GM19023 (cell line): ENCODE results near the gene SMIM22.
"Not testable (repeated sequence)": the region's sequence is repeated elsewhere in the genome, so short reads cannot be mapped to it uniquely, and the experiment has no call there.

Experiments
- ATAC-seq: cut with Tn5 transposase; IDR thresholded peaks from one replicate; pipeline ENCODE4 v1.9.1; 2021; ENCODE audit warnings: mild to moderate bottlenecking, moderate library complexity; ENCODE audit not compliant: unreplicated experiment

Gene SMIM22

GRCh38 chr16:4768549-4769305, 26.4 kb upstream of the SMIM22 start:
- peak; percentile 63 for ATAC-seq

GRCh38 chr16:4769306-4769638, 25.9 kb upstream of the SMIM22 start:
- ATAC-seq: no peak

GRCh38 chr16:4771646-4772045, 23.5 kb upstream of the SMIM22 start:
- no peak for ATAC-seq

GRCh38 chr16:4772351-4772750, 22.8 kb upstream of the SMIM22 start:
- no peak for ATAC-seq

DNA sequence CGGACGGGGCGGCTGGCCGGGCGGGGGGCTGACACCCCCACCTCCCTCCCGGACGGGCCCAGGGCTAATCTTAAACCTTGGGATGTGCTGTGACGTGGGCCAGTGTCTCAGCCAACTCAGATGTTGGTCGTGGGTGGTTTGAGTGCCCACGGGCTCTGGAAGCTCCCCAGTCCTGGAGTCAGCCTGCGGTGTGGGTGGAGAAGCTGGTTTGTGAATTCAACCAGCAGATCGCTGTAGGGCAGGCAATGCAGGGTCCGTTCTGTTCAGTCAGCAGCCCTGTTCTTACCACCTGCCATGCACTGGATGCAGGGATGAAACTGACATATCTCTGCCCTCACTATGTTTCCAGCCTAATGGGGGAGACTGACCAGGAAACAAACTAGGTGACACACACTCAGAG, 20.2 kb upstream of the SMIM22 start:
- no peak for ATAC-seq

GRCh38 chr16:4776141-4776705, 18.9 kb upstream of the SMIM22 start:
- no peak for ATAC-seq

GRCh38 chr16:4777339-4778049, 17.7 kb upstream of the SMIM22 start:
- no peak for ATAC-seq

DNA sequence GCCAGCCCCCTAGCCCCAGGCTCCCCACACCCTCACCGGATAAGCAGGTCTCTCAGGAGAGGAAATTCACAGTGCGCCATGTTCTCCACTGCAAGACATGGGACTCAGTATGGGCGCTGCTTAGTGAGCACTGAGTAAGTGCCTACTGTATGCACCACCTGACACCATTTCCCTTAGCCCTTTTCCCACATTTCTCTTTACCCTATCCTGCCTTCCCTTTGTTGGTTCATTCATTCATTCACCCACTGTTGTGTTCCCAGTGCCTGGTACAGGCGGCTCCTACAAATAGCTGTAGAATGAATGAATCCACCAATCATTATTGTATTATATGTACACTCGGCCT, 17.1 kb upstream of the SMIM22 start:
- ATAC-seq: no peak

GRCh38 chr16:4780235-4780634, 14.9 kb upstream of the SMIM22 start:
- no peak for ATAC-seq

- no peak for ATAC-seq
Measured at GRCh38 chr16:4783251-4783950, 11.8 kb upstream of the SMIM22 start.

- ATAC-seq: no peak
Measured at GRCh38 chr16:4783951-4784336, 11.2 kb upstream of the SMIM22 start.

- ATAC-seq: not testable (repeated sequence)
Measured at GRCh38 chr16:4784444-4784987, 10.7 kb upstream of the SMIM22 start.

- ATAC-seq: no peak
Measured at GRCh38 chr16:4785758-4786433, 9.3 kb upstream of the SMIM22 start.

DNA sequence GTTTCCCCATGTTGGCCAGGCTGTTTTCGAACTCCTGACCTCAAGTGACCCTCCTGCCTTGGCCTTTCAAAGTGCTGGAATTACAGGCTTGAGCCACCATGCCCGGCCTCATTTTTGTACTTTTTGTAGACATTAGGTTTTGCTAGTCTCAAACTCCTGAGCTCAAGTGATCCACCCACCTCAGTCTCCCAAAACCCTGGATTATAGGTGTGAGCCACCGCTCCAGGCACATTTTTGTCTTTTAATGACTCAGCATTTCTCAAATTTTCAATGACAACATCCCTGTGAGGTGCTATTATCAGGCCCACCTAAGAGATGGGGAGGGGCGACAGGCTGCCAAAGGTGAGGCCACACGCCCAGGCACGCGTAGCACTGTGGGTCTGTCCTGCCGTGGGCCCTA, 8.1 kb upstream of the SMIM22 start:
- no peak for ATAC-seq

GRCh38 chr16:4787627-4788482, 7.3 kb upstream of the SMIM22 start, which contains the start of gene SEPTIN12:
Gene SEPTIN12 (minus strand): TSS chr16:4788345. CDS start chr16:4787645, 700 bp downstream.
- no peak for ATAC-seq

GRCh38 chr16:4788489-4788889, 6.7 kb upstream of the SMIM22 start:
- no peak for ATAC-seq

DNA sequence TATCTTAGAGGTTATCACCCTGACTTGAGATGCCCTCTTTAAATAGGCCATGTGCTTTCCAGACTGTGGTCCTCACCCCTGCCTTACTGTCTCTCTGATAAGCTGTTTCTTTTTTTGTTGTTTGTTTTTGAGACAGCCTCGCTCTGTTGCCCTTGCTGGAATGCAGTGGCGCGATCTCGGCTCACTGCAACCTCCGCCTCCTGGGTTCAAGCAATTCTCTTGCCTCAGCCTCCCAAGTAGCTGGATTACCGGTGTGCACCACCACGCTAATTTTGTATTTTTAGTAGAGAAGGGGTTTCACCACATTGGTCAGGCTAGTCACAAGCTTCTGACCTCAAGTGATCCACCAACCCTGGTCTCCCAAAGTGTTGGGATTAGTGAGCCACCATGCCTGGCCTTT, 6.3 kb upstream of the SMIM22 start:
- ATAC-seq: no peak

GRCh38 chr16:4790261-4790660, 4.9 kb upstream of the SMIM22 start:
- no peak for ATAC-seq

DNA sequence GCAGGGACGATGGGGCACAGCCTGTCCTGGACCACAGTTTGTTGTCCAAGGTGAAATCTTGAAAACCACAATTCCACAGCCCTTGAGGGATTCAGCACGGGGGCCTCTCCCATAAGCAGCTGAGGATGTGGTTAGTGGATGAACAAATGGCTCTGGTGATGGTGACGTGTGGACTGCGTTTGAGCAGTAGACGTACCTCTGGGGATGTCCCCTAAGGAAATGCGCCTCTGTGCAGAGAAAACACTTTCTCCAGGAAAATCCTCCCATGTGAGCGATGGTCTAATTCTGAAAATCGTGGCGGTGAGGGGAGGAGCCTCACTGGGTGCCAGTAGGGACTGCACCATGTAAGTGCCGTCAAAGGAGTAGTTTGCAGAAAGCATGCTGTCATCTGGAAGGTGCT, 4.3 kb upstream of the SMIM22 start:
- no peak for ATAC-seq

GRCh38 chr16:4792951-4793513, 2.1 kb upstream of the SMIM22 start:
- ATAC-seq: no peak
